Ishikawa (cell line): ENCODE measurements around the gene CACNA1C.

Experiments used
- CEBPB ChIP-seq: IDR thresholded peaks from 2 replicates; pipeline ENCODE4 v1.6.1; 2012
- CREB1 ChIP-seq: IDR thresholded peaks from 2 replicates; pipeline ENCODE4 v1.6.1; 2012; ENCODE audit warnings: low read depth
- EP300 ChIP-seq: IDR thresholded peaks from 2 replicates; pipeline ENCODE4 v1.6.1; 2012; ENCODE audit warnings: borderline replicate concordance
- MAX ChIP-seq: IDR thresholded peaks from 2 replicates; pipeline ENCODE4 v1.6.1; 2012
- NFIC ChIP-seq: IDR thresholded peaks from 2 replicates; pipeline ENCODE4 v1.6.1; 2012
- RAD21 ChIP-seq: IDR thresholded peaks from 2 replicates; pipeline ENCODE4 v1.6.1; 2012; ENCODE audit warnings: low read depth
- REST ChIP-seq: IDR thresholded peaks from 2 replicates; pipeline ENCODE4 v1.6.1; 2012; ENCODE audit warnings: low read depth, mild to moderate bottlenecking
- TAF1 ChIP-seq: IDR thresholded peaks from 2 replicates; pipeline ENCODE4 v1.6.1; 2012; ENCODE audit warnings: low read depth, mild to moderate bottlenecking
- TEAD4 ChIP-seq: IDR thresholded peaks from 2 replicates; pipeline ENCODE4 v1.6.1; 2012

GRCh38 chr12:2307550-2307949, 254.8 kb downstream of the CACNA1C start:
- no peak for TF ChIP-seq EP300
- TF ChIP-seq CEBPB, result no peak
- no peak for TF ChIP-seq TAF1
- no peak for TF ChIP-seq MAX
- TF ChIP-seq REST, result no peak
- no peak for TF ChIP-seq RAD21
- TF ChIP-seq TEAD4, result no peak
- no peak for TF ChIP-seq CREB1
- TF ChIP-seq NFIC, result no peak
